ENCODE data around the gene JARID2.
"Not testable (repeated sequence)": the region's sequence is repeated elsewhere in the genome, so short reads cannot be mapped to it uniquely, and the experiment has no call there.

Gene JARID2

GRCh38 chr6:15276036-15276985 is 30.4 kb downstream of the JARID2 start:
- H3K4me1 ChIP-seq (ENCODE audit: control insufficient read depth, insufficient read depth, low read length), result peaks cover 4% of the 10 kb centered on the region
- H3K27ac ChIP-seq (ENCODE audit: low read depth, low read length), result no peak overlapping the region
- no peaks in the 10 kb centered on the region for H3K36me3 ChIP-seq (ENCODE audit: control insufficient read depth, insufficient read depth, low read length)
- no peaks in the 10 kb centered on the region for H3K27me3 ChIP-seq (ENCODE audit: control insufficient read depth, insufficient read depth, low read length)
- no peak overlapping the region for H3K9ac ChIP-seq (ENCODE audit: low read length)
- H3K4me3 ChIP-seq (ENCODE audit: low read length), result no peak overlapping the region

- Histone ChIP-seq H3K27ac (ENCODE audit: low read depth, low read length) (no peak overlapping the region), H3K9ac (ENCODE audit: low read length) (no peak overlapping the region), H3K27me3 (ENCODE audit: control insufficient read depth, insufficient read depth, low read length) (no peaks in the 10 kb centered on the region), H3K36me3 (ENCODE audit: control insufficient read depth, insufficient read depth, low read length) (no peaks in the 10 kb centered on the region), H3K4me1 (ENCODE audit: control insufficient read depth, insufficient read depth, low read length) (peaks cover 4% of the 10 kb centered on the region), H3K4me3 (ENCODE audit: low read length) (no peak overlapping the region)
Observed at GRCh38 chr6:15279047-15279661, 33.3 kb downstream of the JARID2 start.

GRCh38 chr6:15280028-15280427 is 34.2 kb downstream of the JARID2 start:
- Histone ChIP-seq H3K4me1 (ENCODE audit: control insufficient read depth, insufficient read depth, low read length) (peaks cover 4% of the 10 kb centered on the region), H3K4me3 (ENCODE audit: low read length) (no peak overlapping the region), H3K9ac (ENCODE audit: low read length) (no peak overlapping the region), H3K27ac (ENCODE audit: low read depth, low read length) (no peak overlapping the region), H3K36me3 (ENCODE audit: control insufficient read depth, insufficient read depth, low read length) (no peaks in the 10 kb centered on the region), H3K27me3 (ENCODE audit: control insufficient read depth, insufficient read depth, low read length) (no peaks in the 10 kb centered on the region)

- no peak overlapping the region for H3K4me3 ChIP-seq (ENCODE audit: low read length)
- no peak overlapping the region for H3K27ac ChIP-seq (ENCODE audit: low read depth, low read length)
- no peaks in the 10 kb centered on the region for H3K36me3 ChIP-seq (ENCODE audit: control insufficient read depth, insufficient read depth, low read length)
- H3K9ac ChIP-seq (ENCODE audit: low read length), result no peak overlapping the region
- H3K27me3 ChIP-seq (ENCODE audit: control insufficient read depth, insufficient read depth, low read length), result no peaks in the 10 kb centered on the region
- peaks cover 4% of the 10 kb centered on the region for H3K4me1 ChIP-seq (ENCODE audit: control insufficient read depth, insufficient read depth, low read length)
Observed at GRCh38 chr6:15280961-15281360, 35.1 kb downstream of the JARID2 start.

GRCh38 chr6:15282334-15282733 is 36.5 kb downstream of the JARID2 start:
- H3K4me1 ChIP-seq (ENCODE audit: control insufficient read depth, insufficient read depth, low read length), result peaks cover 4% of the 10 kb centered on the region
- no peak overlapping the region for H3K4me3 ChIP-seq (ENCODE audit: low read length)
- no peaks in the 10 kb centered on the region for H3K36me3 ChIP-seq (ENCODE audit: control insufficient read depth, insufficient read depth, low read length)
- H3K9ac ChIP-seq (ENCODE audit: low read length), result no peak overlapping the region
- H3K27me3 ChIP-seq (ENCODE audit: control insufficient read depth, insufficient read depth, low read length), result no peaks in the 10 kb centered on the region
- no peak overlapping the region for H3K27ac ChIP-seq (ENCODE audit: low read depth, low read length)

- Histone ChIP-seq H3K9ac (ENCODE audit: low read length) (no peak overlapping the region), H3K27ac (ENCODE audit: low read depth, low read length) (no peak overlapping the region), H3K27me3 (ENCODE audit: control insufficient read depth, insufficient read depth, low read length) (no peaks in the 10 kb centered on the region), H3K4me3 (ENCODE audit: low read length) (no peak overlapping the region), H3K4me1 (ENCODE audit: control insufficient read depth, insufficient read depth, low read length) (peaks cover 4% of the 10 kb centered on the region), H3K36me3 (ENCODE audit: control insufficient read depth, insufficient read depth, low read length) (no peaks in the 10 kb centered on the region)
Observed at GRCh38 chr6:15283986-15284361, 38.1 kb downstream of the JARID2 start.

GRCh38 chr6:15284743-15285142 is 38.9 kb downstream of the JARID2 start:
- Histone ChIP-seq H3K27me3 (ENCODE audit: control insufficient read depth, insufficient read depth, low read length) (no peaks in the 10 kb centered on the region), H3K9ac (ENCODE audit: low read length) (no peak overlapping the region), H3K27ac (ENCODE audit: low read depth, low read length) (no peak overlapping the region), H3K36me3 (ENCODE audit: control insufficient read depth, insufficient read depth, low read length) (no peaks in the 10 kb centered on the region), H3K4me1 (ENCODE audit: control insufficient read depth, insufficient read depth, low read length) (peaks cover 2% of the 10 kb centered on the region), H3K4me3 (ENCODE audit: low read length) (no peak overlapping the region)

GRCh38 chr6:15285682-15286294 is 39.9 kb downstream of the JARID2 start:
- Histone ChIP-seq H3K27ac (ENCODE audit: low read depth, low read length) (no peak overlapping the region), H3K4me1 (ENCODE audit: control insufficient read depth, insufficient read depth, low read length) (no peaks in the 10 kb centered on the region), H3K9ac (ENCODE audit: low read length) (no peak overlapping the region), H3K36me3 (ENCODE audit: control insufficient read depth, insufficient read depth, low read length) (no peaks in the 10 kb centered on the region), H3K4me3 (ENCODE audit: low read length) (no peak overlapping the region), H3K27me3 (ENCODE audit: control insufficient read depth, insufficient read depth, low read length) (no peaks in the 10 kb centered on the region)

GRCh38 chr6:15287670-15288375 is 42.0 kb downstream of the JARID2 start:
- Histone ChIP-seq H3K9ac (ENCODE audit: low read length) (no peak overlapping the region), H3K4me3 (ENCODE audit: low read length) (no peak overlapping the region), H3K4me1 (ENCODE audit: control insufficient read depth, insufficient read depth, low read length) (no peaks in the 10 kb centered on the region), H3K27me3 (ENCODE audit: control insufficient read depth, insufficient read depth, low read length) (no peaks in the 10 kb centered on the region), H3K27ac (ENCODE audit: low read depth, low read length) (no peak overlapping the region), H3K36me3 (ENCODE audit: control insufficient read depth, insufficient read depth, low read length) (no peaks in the 10 kb centered on the region)

GRCh38 chr6:15288856-15289255 is 43.0 kb downstream of the JARID2 start:
- no peaks in the 10 kb centered on the region for H3K27me3 ChIP-seq (ENCODE audit: control insufficient read depth, insufficient read depth, low read length)
- H3K36me3 ChIP-seq (ENCODE audit: control insufficient read depth, insufficient read depth, low read length), result no peaks in the 10 kb centered on the region
- H3K4me1 ChIP-seq (ENCODE audit: control insufficient read depth, insufficient read depth, low read length), result no peaks in the 10 kb centered on the region
- no peak overlapping the region for H3K9ac ChIP-seq (ENCODE audit: low read length)
- H3K4me3 ChIP-seq (ENCODE audit: low read length), result no peak overlapping the region
- no peak overlapping the region for H3K27ac ChIP-seq (ENCODE audit: low read depth, low read length)

GRCh38 chr6:15289456-15289855 is 43.6 kb downstream of the JARID2 start:
- H3K4me1 ChIP-seq (ENCODE audit: control insufficient read depth, insufficient read depth, low read length); H3K4me3 ChIP-seq (ENCODE audit: low read length); H3K27me3 ChIP-seq (ENCODE audit: control insufficient read depth, insufficient read depth, low read length); H3K27ac ChIP-seq (ENCODE audit: low read depth, low read length); H3K36me3 ChIP-seq (ENCODE audit: control insufficient read depth, insufficient read depth, low read length); H3K9ac ChIP-seq (ENCODE audit: low read length): not testable (repeated sequence)

GRCh38 chr6:15290067-15290680 is 44.3 kb downstream of the JARID2 start:
- Histone ChIP-seq H3K36me3 (ENCODE audit: control insufficient read depth, insufficient read depth, low read length) (no peaks in the 10 kb centered on the region), H3K4me1 (ENCODE audit: control insufficient read depth, insufficient read depth, low read length) (no peaks in the 10 kb centered on the region)

More at GRCh38 chr6:15290067-15290680, 44.3 kb downstream of the JARID2 start:
- Histone ChIP-seq H3K27ac (ENCODE audit: low read depth, low read length) (no peak overlapping the region), H3K4me3 (ENCODE audit: low read length) (no peak overlapping the region), H3K9ac (ENCODE audit: low read length) (no peak overlapping the region), H3K27me3 (ENCODE audit: control insufficient read depth, insufficient read depth, low read length) (no peaks in the 10 kb centered on the region)
